Omental fat pad (tissue), 4 donors: ENCODE measurements around the gene BGN. TPM values are rescaled to one million over a fixed set of nuclear protein-coding genes. Genes with fewer than 3 reads are reported as not detected.

ENCODE experiments used
- ATAC-seq: fragments of 150-250 bp; one replicate; pipeline ENCODE4 v1.9.1; 2016; ENCODE audit warnings: mild to moderate bottlenecking, moderate library complexity; ENCODE audit not compliant: low FRiP score
- DNase-seq: peaks from one replicate; pipeline ENCODE4 v3.0.0-alpha.2; 2019; ENCODE audit warnings: low spot score
- total RNA-seq, 4 donors: library from RNA; depleted of rRNA; stranded (reverse); fragments of >200 nt; gene quantifications; one replicate each; pipeline ENCODE4 v1.1.0, GENCODE V29; 2016
- TF ChIP-seq, protein P1 (sequence below), 3 donors: fragments of 450-650 bp; IDR thresholded peaks; one replicate each; pipeline ENCODE4 v1.5.1; 2016 to 2017; ENCODE audit warnings: antibody characterized with exemption in 3 of 3, mild to moderate bottlenecking in 3 of 3, moderate library complexity in 2 of 3

BGN gene
- total RNA-seq, 4 donors from 2014 or later = 14.9 to 40.2 (median 18.6) TPM

DNA sequence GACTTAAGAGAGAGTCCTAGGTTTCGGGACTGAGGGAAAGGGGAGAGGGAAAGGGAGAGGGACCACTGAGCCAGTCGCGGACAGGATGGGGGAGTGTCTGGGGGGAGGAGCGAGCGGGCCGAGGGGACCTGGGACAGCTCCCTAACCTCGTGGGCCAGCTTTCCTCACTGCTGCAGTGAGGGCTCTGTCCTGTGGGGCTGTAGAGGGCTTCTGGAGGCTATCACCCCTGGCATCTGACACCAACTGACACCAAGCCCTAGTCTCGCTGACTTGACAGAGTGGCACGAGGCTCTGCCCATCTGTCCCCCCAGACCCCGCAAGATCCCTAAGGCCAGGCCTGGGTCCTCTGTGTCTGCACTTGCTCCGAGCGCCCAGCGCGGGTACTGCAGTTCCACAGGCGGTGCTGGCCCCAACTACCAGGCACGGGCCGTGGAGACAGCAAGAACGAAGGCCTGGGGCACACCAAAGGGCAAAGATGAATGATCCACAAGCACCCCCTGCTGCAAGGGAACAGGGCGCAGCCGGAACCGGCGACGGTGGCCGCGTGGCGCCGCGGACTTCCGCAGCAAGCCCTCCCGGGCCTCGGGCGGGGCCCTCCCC lies 24.9 kb upstream of the BGN start:
- DNase-seq (no peak), ATAC-seq (peak; percentile 11)
- TF ChIP-seq, protein P1, sequence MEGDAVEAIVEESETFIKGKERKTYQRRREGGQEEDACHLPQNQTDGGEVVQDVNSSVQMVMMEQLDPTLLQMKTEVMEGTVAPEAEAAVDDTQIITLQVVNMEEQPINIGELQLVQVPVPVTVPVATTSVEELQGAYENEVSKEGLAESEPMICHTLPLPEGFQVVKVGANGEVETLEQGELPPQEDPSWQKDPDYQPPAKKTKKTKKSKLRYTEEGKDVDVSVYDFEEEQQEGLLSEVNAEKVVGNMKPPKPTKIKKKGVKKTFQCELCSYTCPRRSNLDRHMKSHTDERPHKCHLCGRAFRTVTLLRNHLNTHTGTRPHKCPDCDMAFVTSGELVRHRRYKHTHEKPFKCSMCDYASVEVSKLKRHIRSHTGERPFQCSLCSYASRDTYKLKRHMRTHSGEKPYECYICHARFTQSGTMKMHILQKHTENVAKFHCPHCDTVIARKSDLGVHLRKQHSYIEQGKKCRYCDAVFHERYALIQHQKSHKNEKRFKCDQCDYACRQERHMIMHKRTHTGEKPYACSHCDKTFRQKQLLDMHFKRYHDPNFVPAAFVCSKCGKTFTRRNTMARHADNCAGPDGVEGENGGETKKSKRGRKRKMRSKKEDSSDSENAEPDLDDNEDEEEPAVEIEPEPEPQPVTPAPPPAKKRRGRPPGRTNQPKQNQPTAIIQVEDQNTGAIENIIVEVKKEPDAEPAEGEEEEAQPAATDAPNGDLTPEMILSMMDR (IDR thresholded peaks at IDR 0.05) = peak in 1 of 3 donors; percentile 10

DNA sequence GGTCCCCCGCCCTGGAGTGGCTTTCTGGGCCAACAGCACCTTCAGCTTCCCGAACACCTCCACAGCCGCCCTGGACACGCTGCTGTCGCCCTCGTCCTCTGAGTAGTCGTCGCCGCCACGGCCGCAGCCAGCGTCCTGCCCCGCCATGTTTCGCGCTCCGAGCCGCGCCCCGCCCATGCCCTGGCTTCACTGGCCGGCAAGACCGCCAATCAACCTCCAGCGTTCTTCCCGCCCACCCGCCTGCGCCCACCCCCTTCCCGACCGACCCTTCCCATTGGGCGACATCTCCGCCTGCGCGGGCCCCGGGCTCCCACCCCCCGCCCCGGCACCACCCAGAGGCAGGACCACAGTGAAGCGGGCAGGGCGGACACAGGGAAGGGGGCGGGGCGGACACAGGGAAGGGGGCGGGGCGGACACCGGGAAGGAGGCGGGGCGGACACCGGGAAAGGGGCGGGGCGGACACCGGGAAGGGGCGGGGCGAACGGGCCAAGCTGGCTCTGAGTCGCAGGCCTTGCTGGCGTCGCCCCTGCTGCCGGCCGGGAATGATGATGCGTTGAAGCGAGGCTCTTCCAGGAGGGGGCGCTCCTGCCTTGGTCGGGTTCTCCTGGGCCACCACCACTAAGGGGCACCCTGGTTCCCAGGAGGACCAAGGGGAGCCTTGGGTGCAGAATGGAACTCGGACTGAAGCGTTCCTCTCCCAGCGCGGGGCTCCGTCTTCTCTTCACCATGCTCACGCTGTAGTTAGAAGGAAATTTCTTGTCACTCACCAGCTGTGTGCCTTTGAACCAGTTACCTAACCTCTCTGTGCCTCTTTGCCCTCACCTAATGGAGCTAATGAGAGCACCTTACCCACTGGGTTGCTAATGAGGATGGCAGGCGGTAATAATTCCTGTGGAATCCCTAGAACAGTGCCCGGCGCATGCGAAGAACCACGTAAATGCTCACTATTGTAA lies 24.1 kb upstream of the BGN start, which contains the start of gene HAUS7:
Gene HAUS7 (minus strand): TSS at position 166 of the 953 bp plus-strand sequence. CDS start 19 bp downstream, at position 147.
- DNase-seq (peak; percentile 70), ATAC-seq (peak; percentile 87)

DNA sequence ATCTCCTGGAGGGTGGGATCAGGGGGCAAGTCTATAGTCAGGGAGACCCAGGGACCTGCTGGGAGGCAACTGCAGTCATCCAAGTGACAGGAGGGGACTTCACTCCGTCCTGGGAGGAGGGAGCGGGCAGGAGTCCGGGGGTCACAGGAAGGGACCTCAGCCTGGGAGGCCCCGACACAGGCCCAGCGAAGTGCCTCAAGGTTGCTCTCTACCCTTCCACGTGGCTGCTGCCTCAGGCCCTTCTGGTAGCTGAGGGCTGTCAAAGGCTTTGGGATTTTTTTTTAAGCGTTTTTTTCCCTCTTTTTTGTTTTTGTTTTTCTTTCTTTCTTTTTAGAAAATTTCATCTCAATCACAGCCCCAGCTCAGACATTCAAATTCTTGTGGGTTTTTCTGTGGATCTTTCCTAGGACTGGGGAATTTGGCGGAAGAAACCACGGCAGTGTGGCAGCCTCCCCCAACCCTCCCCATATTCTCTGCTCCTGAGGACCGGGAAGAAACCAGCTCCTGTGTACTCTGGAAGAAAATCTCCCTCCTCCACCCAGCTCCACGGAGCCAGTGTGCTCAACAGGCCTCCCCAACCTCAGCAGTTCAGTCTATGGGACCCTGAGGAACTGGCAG lies 23.0 kb upstream of the BGN start:
- DNase-seq (no peak), ATAC-seq (no peak)
- TF ChIP-seq, protein P1 (IDR thresholded peaks at IDR 0.05) = no peak

More for the DNA sequence above, 24.1 kb upstream of the BGN start, which contains the start of gene HAUS7:
- TF ChIP-seq, protein P1 (IDR thresholded peaks at IDR 0.05) = peak in 1 of 3 donors; percentile 17

DNA sequence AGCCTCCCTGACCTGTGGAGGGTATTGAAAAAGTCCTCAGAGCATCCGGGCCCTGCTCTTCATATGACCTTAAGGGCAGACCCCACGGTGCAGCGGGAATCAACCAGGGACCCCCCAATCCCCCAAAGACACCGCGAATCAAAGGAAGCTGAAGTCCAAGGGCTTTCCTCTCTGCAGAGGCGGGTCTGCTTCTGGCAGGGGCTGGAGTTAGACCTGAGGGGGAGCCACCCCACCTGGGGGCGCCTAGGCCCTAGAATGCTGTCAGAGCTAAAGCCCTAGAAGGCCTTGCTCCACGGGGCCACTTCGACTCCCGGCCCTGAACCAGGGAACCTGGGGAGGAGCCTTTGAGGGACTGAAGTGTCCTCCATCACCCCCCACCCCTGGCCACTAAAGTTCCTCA lies 21.7 kb upstream of the BGN start:
- DNase-seq = no peak
- TF ChIP-seq, protein P1 (IDR thresholded peaks at IDR 0.05) = no peak

DNA sequence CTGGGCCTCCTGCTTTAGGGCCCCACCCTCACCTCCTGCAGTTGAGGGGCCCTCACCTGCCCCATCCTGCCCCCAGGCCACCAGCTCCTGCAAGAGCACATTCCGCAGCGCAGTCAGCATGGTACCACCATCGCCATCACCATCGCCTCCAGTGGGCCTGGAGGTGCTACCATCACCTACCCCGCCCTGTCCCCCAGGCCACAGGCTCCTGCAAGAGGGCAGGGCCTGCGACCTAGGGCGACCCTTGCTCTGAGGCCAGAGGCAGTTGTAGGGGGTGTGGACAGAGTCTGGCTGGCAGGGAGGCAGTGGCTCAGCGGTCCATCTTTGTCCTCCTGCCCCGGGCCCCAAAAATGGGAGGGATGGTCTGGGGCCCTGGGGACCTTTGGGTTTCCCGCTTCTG lies 20.5 kb upstream of the BGN start:
- TF ChIP-seq, protein P1 (IDR thresholded peaks at IDR 0.05) = no peak

More for the DNA sequence above, 21.7 kb upstream of the BGN start:
- no peak for ATAC-seq

DNA sequence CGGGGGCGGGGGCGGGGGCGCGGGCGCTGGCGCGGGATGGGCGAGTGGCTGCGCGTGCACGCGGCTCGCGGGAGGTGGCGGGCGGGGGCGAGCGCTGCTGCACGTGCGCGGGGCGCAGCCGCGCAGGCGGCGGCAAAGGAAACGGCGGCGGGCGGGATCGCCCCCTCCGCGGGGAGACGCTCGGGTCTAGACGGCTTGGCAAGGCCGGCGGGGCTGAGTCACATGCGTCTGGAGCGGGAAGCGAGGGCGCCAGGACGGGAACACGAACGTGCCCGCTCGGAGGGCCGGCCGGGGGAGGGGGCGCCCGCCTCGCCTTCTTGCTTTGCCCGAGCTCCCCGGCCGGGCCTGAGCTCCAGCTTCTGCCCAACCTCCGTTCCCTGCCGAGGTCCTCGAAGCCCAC lies 20.1 kb upstream of the BGN start:
- ATAC-seq (no peak), DNase-seq (peak; percentile 38)
- TF ChIP-seq, protein P1 (IDR thresholded peaks at IDR 0.05) = no peak

More for the DNA sequence above, 20.5 kb upstream of the BGN start:
- ATAC-seq (no peak), DNase-seq (no peak)
